GM12872 (cell line): ENCODE measurements around the gene ATRAID.

Source experiments
- CTCF ChIP-seq: IDR thresholded peaks from 3 replicates; pipeline ENCODE4 v1.5.1; 2011; ENCODE audit warnings: low read depth, mild to moderate bottlenecking, low read length, moderate library complexity; ENCODE audit not compliant: insufficient read depth

Gene ATRAID

GRCh38 chr2:27175330-27175729 lies 36.5 kb upstream of the ATRAID start:
- no peak for TF ChIP-seq CTCF

GRCh38 chr2:27177441-27178351 lies 34.1 kb upstream of the ATRAID start:
- no peak for TF ChIP-seq CTCF

- TF ChIP-seq CTCF = no peak
These were observed 33.4 kb upstream of the ATRAID start for GRCh38 chr2:27178469-27178868.

GRCh38 chr2:27179344-27180000 lies 32.4 kb upstream of the ATRAID start:
- no peak for TF ChIP-seq CTCF

GRCh38 chr2:27182346-27182745 lies 29.5 kb upstream of the ATRAID start:
- TF ChIP-seq CTCF = no peak

- no peak for TF ChIP-seq CTCF
These were observed 27.7 kb upstream of the ATRAID start for GRCh38 chr2:27184115-27184514.

- no peak for TF ChIP-seq CTCF
These were observed 26.4 kb upstream of the ATRAID start for GRCh38 chr2:27185331-27186026.
